Measurements from ENCODE around the gene COL23A1. TPM values are rescaled to one million over a fixed set of nuclear protein-coding genes. Genes with fewer than 3 reads are reported as not detected.

The COL23A1 gene
- total RNA-seq, 1 experiment from 2014 or later: not detected

DNA sequence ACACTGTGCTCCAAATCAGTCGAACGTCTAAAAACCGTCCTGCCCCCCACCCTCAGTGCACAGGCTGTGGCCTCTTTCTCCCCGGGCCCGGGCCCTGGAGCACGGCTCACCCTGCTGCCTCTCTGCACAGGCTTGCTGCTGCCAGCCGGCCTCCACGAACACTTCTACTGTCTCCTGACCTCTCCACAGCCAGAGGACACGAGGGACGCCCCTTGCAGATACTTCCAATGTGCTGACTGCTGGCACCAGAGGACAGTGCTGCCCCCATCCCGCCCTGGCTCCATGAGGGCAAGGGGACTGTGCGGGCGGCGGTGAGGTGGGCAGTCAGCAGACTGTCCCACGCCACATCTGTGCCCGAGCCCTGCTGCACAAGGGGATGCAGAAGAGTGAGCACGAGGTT lies 174.8 kb downstream of the COL23A1 start:
- Histone ChIP-seq H3K27ac (ENCODE audit: low read depth, low read length, poor library complexity, severe bottlenecking) (no peak overlapping the region), H3K36me3 (ENCODE audit: insufficient read depth, low read length, poor library complexity, severe bottlenecking) (no peaks in the 10 kb centered on the region), H3K4me1 (ENCODE audit: insufficient read depth, low read length, poor library complexity, severe bottlenecking) (no peaks in the 10 kb centered on the region), H3K4me3 (ENCODE audit: low read depth, low read length, poor library complexity, severe bottlenecking) (no peak overlapping the region), H3K9me3 (ENCODE audit: low read depth, low read length, poor library complexity, severe bottlenecking) (no peaks in the 10 kb centered on the region), H3K27me3 (replicated peaks; ENCODE audit: insufficient read depth, low read depth, low read length, poor library complexity) (peaks cover 14% of the 10 kb centered on the region)
- ChIA-PET CTCF (no interaction called here), POLR2A (ENCODE audit: low non-redundant PET) (no interaction called here)
- DNase-seq (ENCODE audit: low spot score): no peak
- intact Hi-C loops (cut with micrococcal nuclease; ENCODE audit: unreplicated experiment): no loop called here
- BruUV-seq (replicated peaks): no TSS peak
- TF ChIP-seq, protein P1, sequence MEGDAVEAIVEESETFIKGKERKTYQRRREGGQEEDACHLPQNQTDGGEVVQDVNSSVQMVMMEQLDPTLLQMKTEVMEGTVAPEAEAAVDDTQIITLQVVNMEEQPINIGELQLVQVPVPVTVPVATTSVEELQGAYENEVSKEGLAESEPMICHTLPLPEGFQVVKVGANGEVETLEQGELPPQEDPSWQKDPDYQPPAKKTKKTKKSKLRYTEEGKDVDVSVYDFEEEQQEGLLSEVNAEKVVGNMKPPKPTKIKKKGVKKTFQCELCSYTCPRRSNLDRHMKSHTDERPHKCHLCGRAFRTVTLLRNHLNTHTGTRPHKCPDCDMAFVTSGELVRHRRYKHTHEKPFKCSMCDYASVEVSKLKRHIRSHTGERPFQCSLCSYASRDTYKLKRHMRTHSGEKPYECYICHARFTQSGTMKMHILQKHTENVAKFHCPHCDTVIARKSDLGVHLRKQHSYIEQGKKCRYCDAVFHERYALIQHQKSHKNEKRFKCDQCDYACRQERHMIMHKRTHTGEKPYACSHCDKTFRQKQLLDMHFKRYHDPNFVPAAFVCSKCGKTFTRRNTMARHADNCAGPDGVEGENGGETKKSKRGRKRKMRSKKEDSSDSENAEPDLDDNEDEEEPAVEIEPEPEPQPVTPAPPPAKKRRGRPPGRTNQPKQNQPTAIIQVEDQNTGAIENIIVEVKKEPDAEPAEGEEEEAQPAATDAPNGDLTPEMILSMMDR (conservative IDR thresholded peaks at IDR 0.05; ENCODE audit: low read depth, low read length): no peak
- TF ChIP-seq EZH2 (IDR thresholded peaks at IDR 0.05; ENCODE audit: borderline replicate concordance, low read depth, low read length, poor library complexity, severe bottlenecking): no peak

DNA sequence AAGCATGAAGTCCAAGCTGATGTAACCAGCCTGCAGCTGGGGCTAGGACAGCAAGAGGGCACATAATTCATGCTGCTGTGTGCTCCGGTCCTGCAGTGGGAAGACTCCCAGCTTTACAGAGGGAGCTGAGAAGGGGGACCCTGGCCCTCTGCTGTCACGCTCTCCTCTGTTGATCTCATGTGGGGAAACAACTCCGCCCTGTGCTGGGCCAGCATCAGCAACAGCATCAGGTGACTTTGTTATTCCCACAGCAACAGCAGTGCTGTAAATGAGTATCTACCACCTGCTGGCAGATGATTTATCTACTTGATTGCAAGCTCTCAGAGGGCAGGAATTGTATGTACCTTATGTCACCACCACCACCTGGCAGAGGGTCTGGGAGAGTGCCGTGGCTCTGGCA lies 176.2 kb downstream of the COL23A1 start:
- Histone ChIP-seq H3K27ac (ENCODE audit: low read depth, low read length, poor library complexity, severe bottlenecking) (no peak overlapping the region), H3K9me3 (ENCODE audit: low read depth, low read length, poor library complexity, severe bottlenecking) (no peaks in the 10 kb centered on the region), H3K4me1 (ENCODE audit: insufficient read depth, low read length, poor library complexity, severe bottlenecking) (no peaks in the 10 kb centered on the region), H3K27me3 (replicated peaks; ENCODE audit: insufficient read depth, low read depth, low read length, poor library complexity) (peaks cover 14% of the 10 kb centered on the region), H3K4me3 (ENCODE audit: low read depth, low read length, poor library complexity, severe bottlenecking) (no peak overlapping the region), H3K36me3 (ENCODE audit: insufficient read depth, low read length, poor library complexity, severe bottlenecking) (no peaks in the 10 kb centered on the region)
- ChIA-PET POLR2A (ENCODE audit: low non-redundant PET) (no interaction called here), CTCF (no interaction called here)
- intact Hi-C loops (cut with micrococcal nuclease; ENCODE audit: unreplicated experiment): no loop called here
- no peak for TF ChIP-seq EZH2 (IDR thresholded peaks at IDR 0.05; ENCODE audit: borderline replicate concordance, low read depth, low read length, poor library complexity, severe bottlenecking)
- TF ChIP-seq, protein P1 (conservative IDR thresholded peaks at IDR 0.05; ENCODE audit: low read depth, low read length): no peak
- no TSS peak for BruUV-seq (replicated peaks)
- no peak for DNase-seq (ENCODE audit: low spot score)

DNA sequence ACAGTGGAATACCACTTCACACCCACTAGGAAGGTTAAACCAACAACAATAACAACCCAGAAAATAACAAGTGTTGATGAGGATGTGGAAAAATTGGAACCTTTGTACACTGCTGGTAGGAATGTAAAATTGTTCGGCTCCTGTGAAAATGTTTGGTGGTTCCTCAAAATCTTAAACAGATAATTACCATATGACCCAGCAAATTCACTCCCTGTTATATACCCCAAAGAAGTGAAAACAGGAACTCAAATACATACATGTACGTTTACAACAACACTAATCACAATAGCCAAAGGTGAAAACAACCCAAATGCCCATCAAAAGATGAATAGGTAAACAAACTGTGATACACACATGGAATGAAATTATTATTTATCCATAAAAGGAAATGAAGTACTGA lies 179.1 kb downstream of the COL23A1 start:
- BruUV-seq (replicated peaks): no TSS peak
- no peak for DNase-seq (ENCODE audit: low spot score)
- intact Hi-C loops (cut with micrococcal nuclease; ENCODE audit: unreplicated experiment): no loop called here
- POLR2A ChIA-PET (ENCODE audit: low non-redundant PET): no interaction called here
- no peaks in the 10 kb centered on the region for H3K4me1 ChIP-seq (ENCODE audit: insufficient read depth, low read length, poor library complexity, severe bottlenecking)
- no peak overlapping the region for H3K27ac ChIP-seq (ENCODE audit: low read depth, low read length, poor library complexity, severe bottlenecking)
- H3K27me3 ChIP-seq (replicated peaks; ENCODE audit: insufficient read depth, low read depth, low read length, poor library complexity): peaks cover 14% of the 10 kb centered on the region
- H3K9me3 ChIP-seq (ENCODE audit: low read depth, low read length, poor library complexity, severe bottlenecking): no peaks in the 10 kb centered on the region
- H3K36me3 ChIP-seq (ENCODE audit: insufficient read depth, low read length, poor library complexity, severe bottlenecking): no peaks in the 10 kb centered on the region
- TF ChIP-seq EZH2 (IDR thresholded peaks at IDR 0.05; ENCODE audit: borderline replicate concordance, low read depth, low read length, poor library complexity, severe bottlenecking): no peak
- TF ChIP-seq, protein P1 (conservative IDR thresholded peaks at IDR 0.05; ENCODE audit: low read depth, low read length): no peak
- CTCF ChIA-PET: no interaction called here
- H3K4me3 ChIP-seq (ENCODE audit: low read depth, low read length, poor library complexity, severe bottlenecking): no peak overlapping the region
